DOHH2 (cell line): ENCODE data around the gene GARIN1A.
"Not testable (repeated sequence)": the region's sequence is repeated elsewhere in the genome, so short reads cannot be mapped to it uniquely, and the experiment has no call there.

Experiments
- EZH2phosphoT487 ChIP-seq: fragments of 200-600 bp; sonication (generic); IDR thresholded peaks from 2 replicates; pipeline ENCODE4 v1.6.1; 2017; ENCODE audit warnings: borderline replicate concordance, mild to moderate bottlenecking, antibody characterized with exemption, low read length, moderate library complexity, mixed read lengths
- TF ChIP-seq, protein P1 (sequence below): fragments of 200-600 bp; sonication (generic); IDR thresholded peaks from one replicate; pipeline ENCODE4 v1.5.1; 2014; ENCODE audit warnings: antibody characterized with exemption, mild to moderate bottlenecking, low read depth, low read length; ENCODE audit not compliant: poor library complexity, severe bottlenecking

DNA sequence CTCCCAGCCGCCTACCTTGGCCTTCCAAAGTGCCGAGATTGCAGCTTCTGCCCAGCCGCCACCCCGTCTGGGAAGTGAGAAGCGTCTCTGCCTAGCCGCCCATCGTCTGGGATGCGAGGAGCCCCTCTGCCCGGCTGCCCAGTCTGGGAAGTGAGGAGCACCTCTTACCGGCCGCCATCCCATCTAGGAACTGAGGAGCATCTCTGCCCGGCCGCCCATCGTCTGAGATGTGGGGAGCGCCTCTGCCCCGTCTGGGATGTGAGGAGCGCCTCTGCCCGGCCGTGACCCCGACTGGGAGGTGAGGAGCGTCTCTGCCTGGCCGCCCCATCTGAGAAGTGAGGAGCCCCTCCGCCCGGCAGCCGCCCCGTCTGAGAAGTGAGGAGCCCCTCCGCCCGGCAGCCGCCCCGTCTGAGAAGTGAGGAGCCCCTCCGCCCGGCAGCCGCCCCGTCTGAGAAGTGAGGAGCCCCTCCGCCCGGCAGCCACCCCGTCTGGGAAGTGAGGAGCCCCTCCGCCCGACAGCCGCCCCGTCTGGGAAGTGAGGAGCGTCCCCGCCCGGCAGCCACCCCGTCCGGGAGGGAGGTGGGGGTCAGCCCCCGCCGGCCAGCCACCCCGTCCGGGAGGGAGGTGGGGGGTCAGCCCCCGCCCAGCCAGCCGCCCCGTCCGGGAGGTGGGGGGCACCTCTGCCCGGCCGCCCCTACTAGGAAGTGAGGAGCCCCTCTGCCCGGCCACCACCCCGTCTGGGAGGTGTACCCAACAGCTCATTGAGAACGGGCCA, 17.3 kb downstream of the GARIN1A start:
- TF ChIP-seq, protein P1, sequence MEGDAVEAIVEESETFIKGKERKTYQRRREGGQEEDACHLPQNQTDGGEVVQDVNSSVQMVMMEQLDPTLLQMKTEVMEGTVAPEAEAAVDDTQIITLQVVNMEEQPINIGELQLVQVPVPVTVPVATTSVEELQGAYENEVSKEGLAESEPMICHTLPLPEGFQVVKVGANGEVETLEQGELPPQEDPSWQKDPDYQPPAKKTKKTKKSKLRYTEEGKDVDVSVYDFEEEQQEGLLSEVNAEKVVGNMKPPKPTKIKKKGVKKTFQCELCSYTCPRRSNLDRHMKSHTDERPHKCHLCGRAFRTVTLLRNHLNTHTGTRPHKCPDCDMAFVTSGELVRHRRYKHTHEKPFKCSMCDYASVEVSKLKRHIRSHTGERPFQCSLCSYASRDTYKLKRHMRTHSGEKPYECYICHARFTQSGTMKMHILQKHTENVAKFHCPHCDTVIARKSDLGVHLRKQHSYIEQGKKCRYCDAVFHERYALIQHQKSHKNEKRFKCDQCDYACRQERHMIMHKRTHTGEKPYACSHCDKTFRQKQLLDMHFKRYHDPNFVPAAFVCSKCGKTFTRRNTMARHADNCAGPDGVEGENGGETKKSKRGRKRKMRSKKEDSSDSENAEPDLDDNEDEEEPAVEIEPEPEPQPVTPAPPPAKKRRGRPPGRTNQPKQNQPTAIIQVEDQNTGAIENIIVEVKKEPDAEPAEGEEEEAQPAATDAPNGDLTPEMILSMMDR, result not testable (repeated sequence)
- not testable (repeated sequence) for TF ChIP-seq EZH2phosphoT487
